LNCAP (cell line): ENCODE results near the gene AFAP1.

Experiments used
- TF ChIP-seq, protein P1 (sequence below): fragments of 450-650 bp; IDR thresholded peaks from 2 replicates; pipeline ENCODE4 v1.5.1; 2017; ENCODE audit warnings: mild to moderate bottlenecking

Gene AFAP1

DNA sequence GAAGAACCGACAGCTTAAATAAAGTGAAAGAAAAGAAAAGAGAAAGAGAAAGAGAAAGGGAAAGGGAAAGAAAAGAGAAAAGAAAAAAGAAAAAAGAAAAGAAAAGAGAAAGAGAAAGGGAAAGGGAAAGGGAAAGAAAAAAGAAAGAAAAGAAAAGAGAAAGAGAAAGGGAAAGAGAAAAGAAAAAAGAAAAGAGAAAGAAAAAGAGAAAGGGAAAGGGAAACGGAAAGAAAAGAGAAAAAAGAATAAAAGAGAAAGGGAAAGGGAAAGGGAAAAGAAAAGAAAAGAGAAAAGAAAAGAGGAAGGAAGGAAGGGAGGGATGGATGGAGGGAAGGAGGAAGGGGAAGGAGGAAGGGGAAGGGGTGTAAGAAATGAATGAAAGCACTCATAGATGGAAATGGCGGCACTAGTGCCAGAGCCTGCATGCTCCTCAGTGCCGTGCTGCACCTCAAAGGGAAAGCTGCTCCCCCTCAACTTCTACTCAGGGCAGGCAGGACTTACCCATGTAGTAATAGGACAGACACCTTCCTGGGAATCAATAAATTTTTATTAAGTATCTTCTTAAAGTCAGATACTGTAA, 70.7 kb downstream of the AFAP1 start:
- TF ChIP-seq, protein P1, sequence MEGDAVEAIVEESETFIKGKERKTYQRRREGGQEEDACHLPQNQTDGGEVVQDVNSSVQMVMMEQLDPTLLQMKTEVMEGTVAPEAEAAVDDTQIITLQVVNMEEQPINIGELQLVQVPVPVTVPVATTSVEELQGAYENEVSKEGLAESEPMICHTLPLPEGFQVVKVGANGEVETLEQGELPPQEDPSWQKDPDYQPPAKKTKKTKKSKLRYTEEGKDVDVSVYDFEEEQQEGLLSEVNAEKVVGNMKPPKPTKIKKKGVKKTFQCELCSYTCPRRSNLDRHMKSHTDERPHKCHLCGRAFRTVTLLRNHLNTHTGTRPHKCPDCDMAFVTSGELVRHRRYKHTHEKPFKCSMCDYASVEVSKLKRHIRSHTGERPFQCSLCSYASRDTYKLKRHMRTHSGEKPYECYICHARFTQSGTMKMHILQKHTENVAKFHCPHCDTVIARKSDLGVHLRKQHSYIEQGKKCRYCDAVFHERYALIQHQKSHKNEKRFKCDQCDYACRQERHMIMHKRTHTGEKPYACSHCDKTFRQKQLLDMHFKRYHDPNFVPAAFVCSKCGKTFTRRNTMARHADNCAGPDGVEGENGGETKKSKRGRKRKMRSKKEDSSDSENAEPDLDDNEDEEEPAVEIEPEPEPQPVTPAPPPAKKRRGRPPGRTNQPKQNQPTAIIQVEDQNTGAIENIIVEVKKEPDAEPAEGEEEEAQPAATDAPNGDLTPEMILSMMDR, result no peak

- TF ChIP-seq, protein P1, result no peak
Measured at GRCh38 chr4:7868436-7868775, 71.3 kb downstream of the AFAP1 start.

GRCh38 chr4:7867701-7868435, 71.8 kb downstream of the AFAP1 start:
- TF ChIP-seq, protein P1, result no peak

DNA sequence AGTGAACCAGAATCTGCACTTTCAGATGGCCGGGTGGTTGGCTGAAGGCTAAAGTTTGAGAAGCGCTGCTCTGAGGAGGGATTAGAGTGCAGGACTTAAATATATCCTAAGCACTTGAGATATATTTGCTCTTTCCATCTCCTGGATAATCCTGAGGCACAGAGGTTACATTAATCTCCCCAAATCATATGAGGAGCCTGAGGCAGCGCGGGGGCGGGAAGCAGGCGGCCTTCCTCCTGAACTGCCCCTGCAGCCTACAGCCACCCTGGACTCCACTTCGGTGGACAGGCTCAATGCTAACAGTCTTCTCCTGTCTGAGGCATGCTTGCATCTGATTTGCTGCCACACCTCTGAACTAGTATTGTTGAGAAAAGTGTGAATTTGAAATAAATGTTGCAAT, 72.5 kb downstream of the AFAP1 start:
- TF ChIP-seq, protein P1, result no peak

- TF ChIP-seq, protein P1, result no peak
Measured at GRCh38 chr4:7865533-7865932, 74.1 kb downstream of the AFAP1 start.

GRCh38 chr4:7864685-7865084, 75.0 kb downstream of the AFAP1 start:
- TF ChIP-seq, protein P1, result no peak

DNA sequence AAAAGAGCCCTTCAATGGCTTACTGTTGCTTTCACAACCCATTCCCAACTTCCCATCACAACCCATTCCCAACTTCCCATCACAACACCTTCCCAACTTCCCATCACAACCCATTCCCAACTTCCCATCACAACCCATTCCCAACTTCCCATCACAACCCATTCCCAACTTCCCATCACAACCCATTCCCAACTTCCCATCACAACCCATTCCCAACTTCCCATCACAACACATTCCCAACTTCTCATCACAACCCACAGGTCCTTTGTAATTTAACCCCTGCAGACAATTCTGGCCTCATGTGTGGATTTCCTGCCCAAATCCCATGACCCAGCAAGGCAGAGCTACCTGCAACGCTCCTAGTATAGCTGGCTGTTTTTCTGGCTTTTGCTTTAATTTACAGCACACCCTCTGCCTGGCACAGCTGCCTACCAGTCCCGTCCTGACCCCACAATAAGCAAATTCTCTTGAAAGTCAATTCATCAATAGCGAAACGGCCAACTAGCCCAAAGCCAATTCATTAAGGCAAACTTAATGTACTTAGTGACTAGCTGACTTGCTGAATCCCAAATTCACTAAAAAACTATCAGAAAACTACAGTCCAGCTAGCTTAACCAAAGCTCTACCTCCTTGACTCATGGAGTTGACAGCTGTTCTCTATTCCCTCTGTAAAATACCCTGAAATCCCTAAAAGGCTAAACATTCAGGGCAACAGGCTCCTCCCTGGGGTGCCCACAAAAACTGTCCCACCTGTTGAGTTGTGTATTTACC, 75.6 kb downstream of the AFAP1 start:
- TF ChIP-seq, protein P1, result no peak
